Mononuclear cell (primary cell): ENCODE results near the gene PRKD1. TPM values are rescaled to one million over a fixed set of nuclear protein-coding genes. Genes with fewer than 3 reads are reported as not detected.

Source experiments
- H3K27me3 ChIP-seq: 2 replicates; pipeline ENCODE4 v1.6.0; 2011; ENCODE audit warnings: low read length, control low read depth; ENCODE audit not compliant: insufficient read depth
- H3K4me1 ChIP-seq: 2 replicates; pipeline ENCODE4 v1.5.1; 2011; ENCODE audit warnings: mild to moderate bottlenecking, low read length, control low read depth; ENCODE audit not compliant: insufficient read depth
- H3K4me3 ChIP-seq: 2 replicates; pipeline ENCODE4 v1.5.1; 2011; ENCODE audit warnings: mild to moderate bottlenecking, low read length, moderate library complexity
- H3K9me3 ChIP-seq: 2 replicates; pipeline ENCODE4 v1.5.1; 2011; ENCODE audit warnings: low read depth, mild to moderate bottlenecking, control low read depth, low read length
- total RNA-seq: library from RNA; depleted of rRNA; stranded (reverse); fragments of >200 nt; gene quantifications from one replicate; pipeline ENCODE4 v1.2.3, GENCODE V29; 2012

The PRKD1 gene
- total RNA-seq, 1 donor: not detected

DNA sequence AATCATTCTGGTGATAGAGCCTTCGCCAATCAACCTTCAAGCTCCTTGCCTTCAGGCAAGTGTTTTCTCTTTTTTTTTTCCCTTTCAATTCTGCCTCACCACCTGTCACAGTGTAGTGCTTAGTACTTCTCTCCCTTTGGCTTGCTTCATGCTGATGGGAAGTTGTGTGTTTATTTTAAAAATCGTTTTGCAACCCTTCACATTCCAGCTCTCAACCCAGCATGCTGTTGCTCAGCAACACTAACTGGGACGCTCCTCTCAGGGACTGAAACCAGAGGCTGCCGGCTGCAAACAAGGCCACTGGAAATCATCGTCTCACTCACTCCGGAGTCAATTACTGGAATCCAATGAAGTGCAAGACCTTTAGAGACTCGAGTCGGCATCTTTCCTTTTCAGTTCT is 342.7 kb downstream of the PRKD1 start:
- Histone ChIP-seq H3K4me3 (no peak overlapping the region), H3K27me3 (no peaks in the 10 kb centered on the region), H3K9me3 (no peaks in the 10 kb centered on the region), H3K4me1 (no peaks in the 10 kb centered on the region)

DNA sequence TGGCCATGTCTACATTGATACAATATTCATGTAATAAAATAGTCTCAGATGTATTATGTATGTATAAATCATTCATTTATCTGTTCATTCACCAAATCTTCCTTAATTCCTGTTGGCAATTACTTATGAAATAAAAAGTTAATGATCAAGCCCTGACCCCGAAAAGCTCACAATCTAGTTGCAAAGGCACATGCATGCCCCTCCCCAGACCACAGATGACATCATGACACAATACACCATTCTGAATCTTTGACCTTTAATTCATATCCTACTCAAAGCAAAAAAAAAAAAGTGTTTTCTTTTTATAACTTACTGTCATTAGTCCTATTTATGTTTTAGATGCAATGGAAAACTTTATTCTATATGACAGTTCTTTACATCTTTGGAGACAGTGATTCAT is 346.9 kb downstream of the PRKD1 start:
- Histone ChIP-seq H3K4me1 (no peaks in the 10 kb centered on the region), H3K4me3 (no peak overlapping the region), H3K9me3 (no peaks in the 10 kb centered on the region), H3K27me3 (no peaks in the 10 kb centered on the region)

DNA sequence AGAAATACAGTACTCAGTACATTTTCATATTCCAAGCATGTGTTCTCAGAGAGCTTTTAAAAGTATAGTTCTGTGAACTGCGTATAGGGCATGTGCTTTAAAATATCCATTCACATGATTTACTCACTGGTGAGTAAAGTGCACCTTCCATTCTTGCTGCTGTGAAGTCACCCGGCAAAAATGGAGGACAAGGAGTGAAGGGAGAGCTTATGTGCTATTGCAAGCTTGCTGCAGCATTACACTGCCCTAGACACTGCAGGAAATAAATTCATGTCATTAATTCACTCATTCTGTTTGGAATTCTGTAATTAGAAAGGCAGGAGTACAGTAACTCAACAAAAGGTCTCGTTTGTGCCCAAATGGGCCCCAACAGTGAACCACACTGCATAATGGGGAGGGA is 347.8 kb downstream of the PRKD1 start:
- Histone ChIP-seq H3K9me3 (no peaks in the 10 kb centered on the region), H3K4me3 (no peak overlapping the region), H3K27me3 (no peaks in the 10 kb centered on the region), H3K4me1 (no peaks in the 10 kb centered on the region)

DNA sequence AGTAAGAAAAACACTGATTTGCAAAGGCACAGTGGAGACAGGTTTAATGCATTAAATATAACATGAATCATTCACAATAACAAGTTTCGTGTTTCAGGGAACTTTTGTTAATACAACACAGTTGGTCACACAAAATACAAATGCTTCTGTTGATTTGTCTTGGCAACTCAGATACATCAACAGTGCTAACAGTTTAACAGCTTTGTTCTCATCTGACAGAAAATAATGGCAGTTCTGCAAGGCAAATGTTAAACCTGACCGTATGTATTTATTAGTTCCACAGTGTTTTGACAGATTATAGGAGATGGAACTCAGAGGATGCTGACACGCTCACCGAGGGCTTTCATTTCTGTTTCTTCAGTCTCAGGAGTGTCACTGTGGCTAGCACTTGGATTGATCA is 350.7 kb downstream of the PRKD1 start:
- H3K4me1 ChIP-seq: no peaks in the 10 kb centered on the region
- H3K27me3 ChIP-seq: no peaks in the 10 kb centered on the region
- no peak overlapping the region for H3K4me3 ChIP-seq
- H3K9me3 ChIP-seq: no peaks in the 10 kb centered on the region

- Histone ChIP-seq H3K4me1 (no peaks in the 10 kb centered on the region), H3K4me3 (no peak overlapping the region), H3K27me3 (no peaks in the 10 kb centered on the region), H3K9me3 (peaks cover 10% of the 10 kb centered on the region)
These were observed 358.5 kb downstream of the PRKD1 start for GRCh38 chr14:29569194-29569593.

DNA sequence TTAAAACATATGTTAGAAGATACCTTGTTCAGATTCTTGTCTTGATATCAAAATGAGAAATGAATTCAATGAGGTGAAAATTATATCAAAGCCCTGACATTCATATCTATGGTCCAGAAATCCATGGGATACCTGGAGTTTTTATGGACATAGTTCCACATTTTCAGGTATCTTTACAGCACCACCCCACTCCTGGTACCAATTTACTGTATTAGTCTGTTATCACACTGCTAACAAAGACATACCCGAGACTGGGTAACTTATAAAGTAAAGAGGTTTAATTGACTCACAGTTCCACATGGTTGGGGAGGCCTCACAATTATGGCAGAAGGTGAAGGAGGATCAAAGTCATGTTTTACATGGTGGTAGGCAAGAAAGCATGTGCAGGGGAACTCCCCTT is 361.5 kb downstream of the PRKD1 start:
- Histone ChIP-seq H3K9me3 (peaks cover 10% of the 10 kb centered on the region), H3K4me1 (no peaks in the 10 kb centered on the region), H3K4me3 (no peak overlapping the region), H3K27me3 (no peaks in the 10 kb centered on the region)

GRCh38 chr14:29558516-29558915 is 369.1 kb downstream of the PRKD1 start:
- Histone ChIP-seq H3K4me3 (no peak overlapping the region), H3K4me1 (no peaks in the 10 kb centered on the region), H3K27me3 (no peaks in the 10 kb centered on the region), H3K9me3 (peaks cover 4% of the 10 kb centered on the region)

- H3K27me3 ChIP-seq: no peaks in the 10 kb centered on the region
- H3K4me3 ChIP-seq: no peak overlapping the region
- H3K9me3 ChIP-seq: peaks cover under 1% of the 10 kb centered on the region
- no peaks in the 10 kb centered on the region for H3K4me1 ChIP-seq
These were observed 373.3 kb downstream of the PRKD1 start for GRCh38 chr14:29554335-29554734.

DNA sequence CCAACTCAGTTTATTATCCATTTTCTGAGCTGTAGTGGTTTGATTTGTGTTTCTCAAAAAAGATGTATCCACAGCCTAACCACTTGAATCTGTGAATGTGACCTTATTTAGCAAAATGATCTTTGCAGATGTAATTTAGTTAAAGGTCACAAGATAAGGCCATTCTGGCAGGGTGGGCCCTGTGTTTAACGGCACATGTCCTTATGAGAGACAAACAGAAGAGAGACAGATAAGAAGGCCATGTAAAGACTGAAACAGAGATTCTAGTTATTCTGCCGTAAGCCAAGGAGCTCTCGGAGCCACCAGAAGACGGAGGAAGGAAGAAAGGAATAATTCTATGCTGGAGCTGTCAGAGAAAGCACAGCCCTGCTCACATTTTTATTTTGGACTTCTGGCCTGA is 374.2 kb downstream of the PRKD1 start:
- no peaks in the 10 kb centered on the region for H3K27me3 ChIP-seq
- H3K9me3 ChIP-seq: no peaks in the 10 kb centered on the region
- H3K4me3 ChIP-seq: no peak overlapping the region
- no peaks in the 10 kb centered on the region for H3K4me1 ChIP-seq

DNA sequence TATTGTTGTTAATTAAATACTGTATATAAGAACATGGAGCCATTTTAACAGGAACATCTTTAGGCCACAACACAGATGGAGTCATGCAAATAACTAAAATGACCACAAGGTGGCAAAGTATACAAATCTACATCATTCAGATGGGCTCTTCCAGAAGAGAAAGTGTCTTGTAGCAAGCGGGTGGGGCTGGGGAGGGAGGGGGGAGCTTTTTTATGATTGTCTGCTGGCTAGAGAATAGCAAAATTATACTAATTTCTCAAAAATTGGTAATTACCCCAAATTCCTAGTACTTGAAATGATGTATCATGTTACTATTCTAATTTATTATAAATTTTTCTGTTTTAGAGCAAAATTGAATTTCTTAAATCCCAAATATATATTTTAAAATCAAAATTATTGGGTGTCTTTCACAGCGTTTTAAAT is 378.7 kb downstream of the PRKD1 start:
- no peaks in the 10 kb centered on the region for H3K27me3 ChIP-seq
- H3K4me3 ChIP-seq: no peak overlapping the region
- H3K4me1 ChIP-seq: no peaks in the 10 kb centered on the region
- H3K9me3 ChIP-seq: no peaks in the 10 kb centered on the region

GRCh38 chr14:29545714-29546113 is 381.9 kb downstream of the PRKD1 start:
- Histone ChIP-seq H3K9me3 (no peaks in the 10 kb centered on the region), H3K4me3 (no peak overlapping the region), H3K27me3 (no peaks in the 10 kb centered on the region), H3K4me1 (no peaks in the 10 kb centered on the region)

GRCh38 chr14:29536886-29537511 is 390.6 kb downstream of the PRKD1 start:
- Histone ChIP-seq H3K9me3 (no peaks in the 10 kb centered on the region), H3K4me3 (no peak overlapping the region), H3K4me1 (no peaks in the 10 kb centered on the region)

DNA sequence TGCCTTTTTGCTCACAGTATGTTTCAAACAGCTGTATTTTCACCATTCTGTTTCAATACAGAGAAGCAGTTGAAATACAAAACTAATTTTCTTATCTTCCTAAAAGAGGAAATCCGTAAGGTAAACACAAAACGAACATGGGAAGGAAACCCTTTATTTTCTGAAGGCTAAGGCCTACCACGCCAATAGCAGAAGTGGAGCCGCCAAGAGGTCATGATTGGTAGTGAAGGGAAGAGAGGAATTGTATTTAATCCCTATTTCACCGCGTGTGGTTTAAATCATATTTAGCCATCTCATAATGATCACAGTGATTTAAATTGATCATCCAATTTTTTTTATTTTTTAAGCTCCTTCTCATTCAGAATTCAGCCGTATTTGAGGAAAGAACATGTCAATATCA is 398.2 kb downstream of the PRKD1 start:
- Histone ChIP-seq H3K4me1 (no peaks in the 10 kb centered on the region), H3K9me3 (no peaks in the 10 kb centered on the region), H3K27me3 (no peaks in the 10 kb centered on the region), H3K4me3 (no peak overlapping the region)

More at GRCh38 chr14:29536886-29537511, 390.6 kb downstream of the PRKD1 start:
- H3K27me3 ChIP-seq: no peaks in the 10 kb centered on the region

GRCh38 chr14:29528889-29529288 is 398.8 kb downstream of the PRKD1 start:
- Histone ChIP-seq H3K4me1 (no peaks in the 10 kb centered on the region), H3K27me3 (no peaks in the 10 kb centered on the region), H3K9me3 (no peaks in the 10 kb centered on the region), H3K4me3 (no peak overlapping the region)

- H3K27me3 ChIP-seq: no peaks in the 10 kb centered on the region
- no peak overlapping the region for H3K4me3 ChIP-seq
- H3K9me3 ChIP-seq: no peaks in the 10 kb centered on the region
- H3K4me1 ChIP-seq: no peaks in the 10 kb centered on the region
These were observed 400.4 kb downstream of the PRKD1 start for GRCh38 chr14:29527286-29527685.
